HG02678 (cell line): Measurements from ENCODE around the gene HOXC13.

Source experiments
- ATAC-seq: cut with Tn5 transposase; IDR thresholded peaks from one replicate; pipeline ENCODE4 v1.9.1; 2021; ENCODE audit warnings: mild to moderate bottlenecking, moderate library complexity; ENCODE audit not compliant: unreplicated experiment

The HOXC13 gene

DNA sequence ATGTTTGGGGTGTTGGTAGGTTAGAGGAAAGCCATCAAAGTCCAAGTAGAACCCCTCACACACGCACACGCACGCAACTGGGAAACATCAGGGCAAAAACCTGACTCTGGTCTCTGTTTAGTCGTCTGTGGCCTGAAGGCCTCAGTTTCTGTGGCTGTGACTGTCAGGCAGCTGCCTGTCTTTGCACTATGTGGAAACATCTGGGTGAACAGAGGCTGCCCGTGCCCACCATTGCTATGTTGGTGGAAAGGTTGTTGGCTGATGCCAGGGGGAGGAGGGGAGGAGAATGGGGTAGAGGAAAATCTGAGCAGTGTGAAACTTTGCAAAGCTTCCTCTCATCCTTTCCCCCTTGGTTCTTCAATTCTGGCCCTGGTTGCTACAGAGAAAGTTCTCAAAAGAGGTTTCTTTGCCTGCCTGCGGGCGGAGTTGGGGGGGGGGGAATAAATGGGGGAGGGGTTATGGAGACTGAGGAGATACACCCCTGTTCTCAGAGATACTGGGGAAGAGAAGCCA is 53.8 kb downstream of the HOXC13 start:
- ATAC-seq: no peak

GRCh38 chr12:53993162-53994008 is 54.8 kb downstream of the HOXC13 start:
- ATAC-seq: no peak

DNA sequence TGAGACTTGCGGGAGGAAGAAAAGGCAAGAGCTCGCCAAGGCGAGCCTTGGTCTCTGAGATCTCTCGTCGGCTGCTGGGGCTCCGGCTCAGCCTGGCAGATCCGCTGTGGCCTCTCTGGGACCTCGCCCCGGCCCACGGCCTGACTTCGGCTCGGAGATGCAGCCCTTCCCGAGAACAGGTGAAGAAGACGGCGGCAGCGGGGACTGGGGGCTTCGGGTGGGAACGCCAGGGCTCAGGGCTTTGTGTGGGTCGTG is 55.3 kb downstream of the HOXC13 start:
- no peak for ATAC-seq

GRCh38 chr12:53994264-53995001 is 55.8 kb downstream of the HOXC13 start:
- no peak for ATAC-seq

- ATAC-seq: no peak
These were observed 56.4 kb downstream of the HOXC13 start for GRCh38 chr12:53995002-53995377.

- ATAC-seq: no peak
These were observed 57.0 kb downstream of the HOXC13 start for GRCh38 chr12:53995378-53996239.
